Measurements from ENCODE around the gene ARRB1. TPM values are rescaled to one million over a fixed set of nuclear protein-coding genes. Genes with fewer than 3 reads are reported as not detected.

The ARRB1 gene
- total and polyA plus RNA-seq, 9 of the 15 experiments (the other 6 are each of a cell fraction or from before 2014, with no cell fraction given), result 6.6 to 45.4 (median 28.5) TPM

DNA sequence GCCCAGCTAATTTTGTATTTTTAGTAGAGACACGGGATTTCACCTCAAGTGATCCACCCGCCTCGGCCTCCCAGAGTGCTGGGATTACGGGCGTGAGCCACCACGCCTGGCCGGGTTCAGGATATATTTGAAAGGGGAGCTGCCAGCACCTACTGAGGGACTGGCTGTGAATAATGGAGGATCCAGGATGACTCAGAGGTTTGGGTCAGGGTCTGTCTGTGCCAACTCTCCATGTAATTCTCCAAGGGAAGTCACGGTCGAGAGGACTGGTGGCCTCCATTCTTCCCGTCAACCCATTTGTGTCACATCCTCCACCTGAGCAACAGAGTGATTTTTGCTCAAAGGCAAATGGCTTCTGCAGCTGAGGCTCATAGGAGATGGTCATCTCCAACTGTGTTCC, 3.6 kb upstream of the ARRB1 start:
- intact Hi-C loops (cut with micrococcal nuclease), result no loop called here
- no peak for FAIRE-seq

More for the DNA sequence above, 3.6 kb upstream of the ARRB1 start:
- ChIA-PET CTCF (ENCODE audit: low intra/inter-chr PET ratio) (no interaction called here), POLR2A (no interaction called here)
- BruUV-seq (replicated peaks), result no TSS peak
- WGBS (ENCODE audit: insufficient coverage, low coverage, missing lambda C conversion rate), result 63% methylated on average over 10 of the region's 10 CpGs
- DNase-seq (ENCODE audit: extremely low read depth in 1 of 4, low spot score in 3 of 4), result peak in 1 of 4 experiments; percentile 5
- no peak overlapping the region for H3K27ac ChIP-seq (ENCODE audit: extremely low read depth, low read depth, low read length)
- no peak overlapping the region for H3K9ac ChIP-seq (ENCODE audit: insufficient read depth in 1 of 2, low read depth in 2 of 2, low read length in 2 of 2)
- TF ChIP-seq, protein P1, sequence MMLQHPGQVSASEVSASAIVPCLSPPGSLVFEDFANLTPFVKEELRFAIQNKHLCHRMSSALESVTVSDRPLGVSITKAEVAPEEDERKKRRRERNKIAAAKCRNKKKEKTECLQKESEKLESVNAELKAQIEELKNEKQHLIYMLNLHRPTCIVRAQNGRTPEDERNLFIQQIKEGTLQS (IDR thresholded peaks at IDR 0.05), result 0 out of 2 replicates have a peak, but pooled peaks have one; percentile 7
- TF ChIP-seq, protein P1 (CRISPR knock-in tag; conservative IDR thresholded peaks at IDR 0.05), result no peak
- TF ChIP-seq ZNF561 (CRISPR knock-in tag; conservative IDR thresholded peaks at IDR 0.05) (no peak), KDM4B (IDR thresholded peaks at IDR 0.05; ENCODE audit: borderline replicate concordance in 2 of 2, low read depth in 1 of 2) (no peak)
- no peaks in the 10 kb centered on the region for H3K36me3 ChIP-seq (ENCODE audit: control insufficient read depth, insufficient read depth, low read length)
- H3K4me3 ChIP-seq, result no peak overlapping the region
- no peak overlapping the region for H2AFZ ChIP-seq (ENCODE audit: low read depth, low read length)
- no peak overlapping the region for H3K4me2 ChIP-seq (ENCODE audit: insufficient read depth, low read length)
- peaks cover 15 to 28% of the 10 kb centered on the region in 2 experiments; a peak in 4 of 5 replicates for H3K4me1 ChIP-seq (replicated peaks in 1 of 2; ENCODE audit: control insufficient read depth in 2 of 2, insufficient read depth in 2 of 2, low read length in 2 of 2)
- no peaks in the 10 kb centered on the region for H3K9me3 ChIP-seq (replicated peaks; ENCODE audit: control insufficient read depth, insufficient read depth, low read depth, low read length)
- no peak for ATAC-seq
- in situ Hi-C loops (cut with MboI), result no loop called here
- H3K27me3 ChIP-seq (ENCODE audit: control insufficient read depth in 2 of 2, insufficient read depth in 2 of 2, low read length in 2 of 2), result no peaks in the 10 kb centered on the region
- H3K9me1 ChIP-seq (ENCODE audit: control insufficient read depth, insufficient read depth, low read length), result no peaks in the 10 kb centered on the region
- H4K20me1 ChIP-seq (replicated peaks; ENCODE audit: control insufficient read depth, insufficient read depth, low read length), result no peaks in the 10 kb centered on the region; the same call in 1 of the 2 replicates
- peaks cover 14% of the 10 kb centered on the region for H3K79me2 ChIP-seq (ENCODE audit: control insufficient read depth, insufficient read depth, low read length)
